AG09309 (cell line): ENCODE measurements around the gene TNFRSF4.

Experiments used
- DNase-seq: peaks from one replicate; pipeline ENCODE4 v3.0.0-alpha.2; 2010; ENCODE audit warnings: low read depth
- H3K4me3 ChIP-seq: 2 replicates; pipeline ENCODE4 v1.5.1; 2011; ENCODE audit warnings: mild to moderate bottlenecking, low read depth, low read length, moderate library complexity; ENCODE audit not compliant: control insufficient read depth
- TF ChIP-seq, protein P1 (sequence below): IDR thresholded peaks from 2 replicates; pipeline ENCODE4 v1.5.1; 2011; ENCODE audit warnings: mild to moderate bottlenecking, low read depth, low read length, inconsistent platforms; ENCODE audit not compliant: insufficient read depth, control insufficient read depth; ENCODE audit errors: missing control alignments

The TNFRSF4 gene

DNA sequence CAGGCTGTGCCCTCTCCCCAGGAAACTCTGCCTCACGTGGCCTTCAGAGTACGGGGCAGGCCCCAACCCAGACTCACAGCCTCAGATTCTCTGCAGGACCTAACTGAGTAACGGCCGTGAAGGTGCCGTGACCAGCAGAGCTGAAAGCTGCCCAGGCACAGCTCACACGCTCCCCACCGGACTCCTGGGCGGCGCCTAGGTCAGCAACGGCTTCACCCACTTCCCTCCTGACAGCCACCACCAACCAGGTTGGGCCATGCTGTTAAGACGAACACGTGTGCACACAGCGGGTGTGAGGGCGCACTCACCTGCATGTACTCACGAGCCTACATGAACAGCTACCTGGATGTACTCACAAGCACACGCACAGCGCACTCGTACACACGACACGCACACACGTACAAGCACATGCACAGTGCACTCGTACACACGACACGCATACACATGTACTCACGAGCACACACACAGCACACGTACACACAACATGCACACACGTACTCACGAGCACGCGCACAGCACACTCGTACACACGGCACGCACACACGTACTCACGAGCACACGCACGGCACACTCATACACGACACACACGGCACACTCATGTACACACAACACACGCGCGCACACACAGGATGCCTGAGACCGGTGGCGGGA lies 8.7 kb upstream of the TNFRSF4 start:
- TF ChIP-seq, protein P1, sequence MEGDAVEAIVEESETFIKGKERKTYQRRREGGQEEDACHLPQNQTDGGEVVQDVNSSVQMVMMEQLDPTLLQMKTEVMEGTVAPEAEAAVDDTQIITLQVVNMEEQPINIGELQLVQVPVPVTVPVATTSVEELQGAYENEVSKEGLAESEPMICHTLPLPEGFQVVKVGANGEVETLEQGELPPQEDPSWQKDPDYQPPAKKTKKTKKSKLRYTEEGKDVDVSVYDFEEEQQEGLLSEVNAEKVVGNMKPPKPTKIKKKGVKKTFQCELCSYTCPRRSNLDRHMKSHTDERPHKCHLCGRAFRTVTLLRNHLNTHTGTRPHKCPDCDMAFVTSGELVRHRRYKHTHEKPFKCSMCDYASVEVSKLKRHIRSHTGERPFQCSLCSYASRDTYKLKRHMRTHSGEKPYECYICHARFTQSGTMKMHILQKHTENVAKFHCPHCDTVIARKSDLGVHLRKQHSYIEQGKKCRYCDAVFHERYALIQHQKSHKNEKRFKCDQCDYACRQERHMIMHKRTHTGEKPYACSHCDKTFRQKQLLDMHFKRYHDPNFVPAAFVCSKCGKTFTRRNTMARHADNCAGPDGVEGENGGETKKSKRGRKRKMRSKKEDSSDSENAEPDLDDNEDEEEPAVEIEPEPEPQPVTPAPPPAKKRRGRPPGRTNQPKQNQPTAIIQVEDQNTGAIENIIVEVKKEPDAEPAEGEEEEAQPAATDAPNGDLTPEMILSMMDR: no peak
- no peak overlapping the region for H3K4me3 ChIP-seq
- no peak for DNase-seq

DNA sequence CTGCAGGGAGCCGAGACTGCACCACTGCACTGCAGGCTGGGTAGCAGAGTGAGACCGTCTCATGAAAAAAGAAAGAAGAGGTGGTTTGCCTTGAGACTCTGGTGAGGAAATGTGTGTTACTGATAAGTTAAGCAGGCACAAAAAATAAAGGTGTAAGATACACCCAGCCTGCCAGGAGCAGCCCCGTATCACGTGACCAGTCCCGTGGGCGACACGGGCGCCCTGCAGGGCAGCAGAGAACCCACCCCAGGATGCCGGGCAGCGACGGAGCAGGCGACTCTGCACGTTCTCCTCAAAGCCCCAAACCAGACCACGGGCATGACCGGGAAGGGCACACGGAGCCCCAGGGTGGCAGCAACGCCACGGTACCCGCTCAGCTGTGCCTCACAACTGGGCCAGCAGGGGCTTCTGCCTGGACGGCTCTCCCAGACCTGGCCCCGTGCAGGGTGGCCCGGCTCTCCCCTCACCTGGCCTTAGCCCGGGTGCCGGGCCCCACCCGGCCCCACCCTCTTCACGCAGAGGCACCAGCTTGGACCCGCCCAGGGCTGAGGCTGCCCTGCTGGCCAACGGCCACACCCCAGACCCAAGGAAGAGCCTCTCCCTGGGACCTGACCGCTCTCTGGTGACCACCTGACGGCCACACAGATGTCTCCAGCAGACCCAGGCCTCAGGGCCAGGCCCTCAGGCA lies 8.1 kb upstream of the TNFRSF4 start:
- DNase-seq: no peak
- TF ChIP-seq, protein P1: no peak
- no peak overlapping the region for H3K4me3 ChIP-seq

DNA sequence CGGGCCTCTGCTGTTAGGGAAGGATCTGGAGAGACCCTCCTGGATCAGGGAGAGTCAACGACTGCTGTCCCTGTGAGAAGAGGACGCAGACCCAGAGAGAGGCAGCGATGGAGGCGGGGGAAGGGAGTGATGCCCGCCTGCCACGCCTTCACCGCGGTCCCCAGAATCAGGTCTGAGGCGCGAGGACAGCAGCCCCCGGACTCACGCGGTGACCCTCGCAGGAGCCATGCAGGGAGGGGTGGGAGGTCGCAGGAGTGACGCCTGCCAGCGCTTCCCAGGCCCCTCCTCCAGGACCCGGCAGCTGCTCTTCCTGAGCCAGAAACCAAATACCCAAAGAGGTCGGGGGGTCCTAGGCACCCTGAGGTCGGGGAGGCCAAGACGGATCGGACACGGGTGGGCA lies 6.2 kb upstream of the TNFRSF4 start:
- no peak overlapping the region for H3K4me3 ChIP-seq
- TF ChIP-seq, protein P1: no peak
- DNase-seq: no peak

- TF ChIP-seq, protein P1: no peak
- no peak for DNase-seq
- no peak overlapping the region for H3K4me3 ChIP-seq
Measured at GRCh38 chr1:1219341-1219740, 5.4 kb upstream of the TNFRSF4 start.

DNA sequence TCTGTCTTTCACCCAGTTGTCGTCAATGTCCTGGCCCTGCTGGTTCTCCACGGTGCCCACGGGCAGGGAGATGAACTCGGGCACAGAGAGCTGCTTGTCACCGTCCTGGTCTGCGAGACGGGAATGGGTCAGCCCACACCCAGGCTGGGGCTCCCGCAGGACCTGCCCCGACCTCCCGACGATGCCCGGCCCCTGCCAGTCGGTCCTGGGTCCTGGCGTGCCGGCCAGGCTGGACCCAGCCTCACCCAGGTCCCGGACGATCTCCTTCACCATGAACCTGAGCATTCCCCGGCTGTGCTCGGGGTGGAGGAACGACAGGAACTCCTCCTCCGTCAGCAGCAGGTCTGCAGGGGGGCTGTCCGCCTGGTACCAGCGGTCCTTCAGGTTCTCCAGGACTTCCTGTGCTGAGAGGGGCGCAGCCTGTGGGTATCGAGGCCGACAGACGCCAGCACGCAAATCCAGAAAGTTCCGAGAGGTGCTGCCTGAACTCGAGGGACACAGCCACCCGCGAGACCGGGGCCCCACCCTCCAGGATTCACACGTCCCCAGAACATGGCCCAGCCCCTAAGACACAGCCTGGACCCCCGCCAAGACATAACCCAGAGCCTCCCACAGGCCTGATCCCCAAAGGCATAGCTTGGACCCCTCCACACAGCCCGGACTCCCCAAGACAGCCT lies 4.7 kb upstream of the TNFRSF4 start:
- no peak for DNase-seq
- TF ChIP-seq, protein P1: no peak
- H3K4me3 ChIP-seq: no peak overlapping the region

GRCh38 chr1:1217621-1218523 lies 3.9 kb upstream of the TNFRSF4 start:
- TF ChIP-seq, protein P1: no peak
- no peak for DNase-seq
- H3K4me3 ChIP-seq: no peak overlapping the region
